Mesenchymal stem cell (in vitro differentiated cells and primary cell): ENCODE measurements around the gene GPR42.

Source experiments
- DNase-seq: peaks from one replicate; pipeline ENCODE4 v3.0.0-alpha.2; 2013
- H2AFZ ChIP-seq: one replicate; pipeline ENCODE4 v1.6.1; 2013; ENCODE audit warnings: low read depth, mild to moderate bottlenecking, control low read depth, inconsistent platforms, low read length, moderate library complexity
- H2AK5ac ChIP-seq: 2 replicates; pipeline ENCODE4 v1.6.1; 2013; ENCODE audit warnings: low read length, moderate library complexity, mild to moderate bottlenecking, inconsistent platforms; ENCODE audit not compliant: severe bottlenecking
- H2BK120ac ChIP-seq: one replicate; pipeline ENCODE4 v1.6.1; 2013; ENCODE audit warnings: low read depth, mild to moderate bottlenecking, inconsistent platforms, low read length, moderate library complexity
- H2BK12ac ChIP-seq, 2 experiments: one replicate each; pipeline ENCODE4 v1.6.1; 2013; ENCODE audit warnings: inconsistent platforms in 2 of 2, low read length in 2 of 2, mild to moderate bottlenecking in 2 of 2, moderate library complexity in 2 of 2, control low read depth in 1 of 2
- H2BK15ac ChIP-seq: one replicate; pipeline ENCODE4 v1.6.1; 2013; ENCODE audit warnings: mild to moderate bottlenecking, low read depth, inconsistent platforms; ENCODE audit not compliant: poor library complexity, severe bottlenecking
- H2BK5ac ChIP-seq: 2 replicates; pipeline ENCODE4 v1.6.1; 2013; ENCODE audit warnings: low read depth, mild to moderate bottlenecking, low read length, control low read depth, inconsistent platforms; ENCODE audit not compliant: poor library complexity, severe bottlenecking
- H3K14ac ChIP-seq, 2 experiments: one replicate each; pipeline ENCODE4 v1.6.1; 2013; ENCODE audit warnings: inconsistent platforms in 2 of 2, low read length in 2 of 2, control low read depth in 1 of 2, mild to moderate bottlenecking in 1 of 2, moderate library complexity in 1 of 2
- H3K18ac ChIP-seq, 2 experiments: one replicate each; pipeline ENCODE4 v1.6.1; 2013; ENCODE audit warnings: inconsistent platforms in 2 of 2, low read length in 2 of 2, control low read depth in 1 of 2, low read depth in 1 of 2, mild to moderate bottlenecking in 1 of 2
- H3K23ac ChIP-seq, 2 experiments: one replicate each; pipeline ENCODE4 v1.6.1; 2013; ENCODE audit warnings: inconsistent platforms in 2 of 2, low read length in 2 of 2, mild to moderate bottlenecking in 2 of 2, moderate library complexity in 2 of 2, control low read depth in 1 of 2
- H3K27ac ChIP-seq: 2 replicates; pipeline ENCODE4 v1.5.1; 2013; ENCODE audit warnings: mild to moderate bottlenecking, moderate library complexity, low read length, control low read depth, inconsistent platforms; ENCODE audit not compliant: poor library complexity, severe bottlenecking
- H3K27me3 ChIP-seq, 2 experiments: 2 replicates each; pipeline versions ENCODE4 v1.6.1 to v1.7.0; 2013; ENCODE audit warnings: low read length in 2 of 2, mild to moderate bottlenecking in 2 of 2, moderate library complexity in 2 of 2, control low read depth in 1 of 2, inconsistent platforms in 1 of 2; ENCODE audit not compliant: control insufficient read depth in 1 of 2, insufficient read depth in 1 of 2
- H3K36me3 ChIP-seq, 2 experiments: 2 replicates each; pipeline versions ENCODE4 v1.6.1 to v1.7.0; 2013; ENCODE audit warnings: low read length in 2 of 2, control low read depth in 1 of 2, inconsistent platforms in 1 of 2, low read depth in 1 of 2, mild to moderate bottlenecking in 1 of 2; ENCODE audit not compliant: insufficient read depth in 2 of 2, control insufficient read depth in 1 of 2
- H3K4ac ChIP-seq, 2 experiments: one replicate each; pipeline ENCODE4 v1.6.1; 2013; ENCODE audit warnings: inconsistent platforms in 2 of 2, low read length in 2 of 2, mild to moderate bottlenecking in 2 of 2, moderate library complexity in 2 of 2, control low read depth in 1 of 2, low read depth in 1 of 2
- H3K4me1 ChIP-seq: 2 replicates; pipeline ENCODE4 v1.6.1; 2013; ENCODE audit warnings: low read depth, low read length, control low read depth; ENCODE audit not compliant: control insufficient read depth, insufficient read depth
- H3K4me2 ChIP-seq: 2 replicates; pipeline ENCODE4 v1.6.1; 2013; ENCODE audit warnings: low read length, mild to moderate bottlenecking, inconsistent platforms; ENCODE audit not compliant: poor library complexity, severe bottlenecking
- H3K4me3 ChIP-seq, 2 experiments: 2 replicates each; pipeline versions ENCODE4 v1.5.1 to v1.7.0; 2013; ENCODE audit warnings: low read length in 2 of 2, mild to moderate bottlenecking in 2 of 2, control low read depth in 1 of 2, low read depth in 1 of 2; ENCODE audit not compliant: insufficient read depth in 1 of 2
- H3K79me1 ChIP-seq: replicated peaks from 2 replicates; pipeline ENCODE4 v1.6.1; 2013; ENCODE audit warnings: mild to moderate bottlenecking, control low read depth, low read length, inconsistent platforms; ENCODE audit not compliant: poor library complexity, severe bottlenecking
- H3K9ac ChIP-seq: 2 replicates; pipeline ENCODE4 v1.7.0; 2013; ENCODE audit warnings: mild to moderate bottlenecking, low read length, moderate library complexity
- H3K9me3 ChIP-seq: 2 replicates; pipeline ENCODE4 v1.7.0; 2013; ENCODE audit warnings: mild to moderate bottlenecking, low read length; ENCODE audit not compliant: control insufficient read depth
- H4K8ac ChIP-seq: one replicate; pipeline ENCODE4 v1.6.1; 2013; ENCODE audit warnings: inconsistent platforms, mild to moderate bottlenecking, low read length, moderate library complexity
- H4K91ac ChIP-seq: one replicate; pipeline ENCODE4 v1.6.1; 2013; ENCODE audit warnings: mild to moderate bottlenecking, low read length, inconsistent platforms
- WGBS: methylation state at CpG from one replicate; pipeline ENCODE4 v1.1.7; 2013; ENCODE audit warnings: mixed read lengths; 5-methylcytosine and 5-hydroxymethylcytosine counted together

Gene GPR42

DNA sequence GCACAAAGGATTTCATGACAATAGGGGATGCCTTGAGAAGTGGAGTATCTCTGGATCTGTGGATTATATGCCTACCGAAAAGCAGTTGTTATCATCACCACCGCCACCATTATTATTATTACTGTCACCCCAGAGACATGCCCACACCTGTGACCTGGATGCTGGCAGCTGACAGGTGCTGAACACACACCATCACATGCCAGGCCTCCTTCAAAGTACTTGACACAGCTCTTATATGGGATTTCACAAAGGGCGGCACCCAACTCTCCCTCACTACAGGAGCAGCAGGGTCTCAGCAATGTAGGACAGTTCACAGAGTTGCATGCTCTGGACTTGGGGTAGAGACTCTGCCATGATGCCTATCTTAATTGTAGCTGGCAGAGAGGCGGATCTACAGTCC, 5.6 kb upstream of the GPR42 start:
- H3K23ac ChIP-seq = no peak overlapping the region
- no peak overlapping the region for H3K4ac ChIP-seq
- peaks cover 0 to 46% of the 10 kb centered on the region in 2 experiments for H3K27me3 ChIP-seq
- H3K36me3 ChIP-seq = no peaks in the 10 kb centered on the region
- no peak overlapping the region for H3K4me3 ChIP-seq
- no peak overlapping the region for H2BK120ac ChIP-seq
- no peak overlapping the region for H3K27ac ChIP-seq
- H4K91ac ChIP-seq = no peak overlapping the region
- H3K9ac ChIP-seq = no peak overlapping the region
- H2AK5ac ChIP-seq = no peak overlapping the region
- no peak overlapping the region for H3K18ac ChIP-seq
- H3K14ac ChIP-seq = no peak overlapping the region
- H2AFZ ChIP-seq = no peak overlapping the region
- H3K4me1 ChIP-seq = no peaks in the 10 kb centered on the region
- WGBS = 74% methylated on average over 4 of the region's 4 CpGs
- H3K9me3 ChIP-seq = no peaks in the 10 kb centered on the region
- no peak overlapping the region for H3K4me2 ChIP-seq
- H3K79me1 ChIP-seq = no peaks in the 10 kb centered on the region
- no peak overlapping the region for H2BK15ac ChIP-seq
- H2BK5ac ChIP-seq = no peak overlapping the region
- no peak for DNase-seq
- H4K8ac ChIP-seq = no peak overlapping the region
- no peak overlapping the region for H2BK12ac ChIP-seq

DNA sequence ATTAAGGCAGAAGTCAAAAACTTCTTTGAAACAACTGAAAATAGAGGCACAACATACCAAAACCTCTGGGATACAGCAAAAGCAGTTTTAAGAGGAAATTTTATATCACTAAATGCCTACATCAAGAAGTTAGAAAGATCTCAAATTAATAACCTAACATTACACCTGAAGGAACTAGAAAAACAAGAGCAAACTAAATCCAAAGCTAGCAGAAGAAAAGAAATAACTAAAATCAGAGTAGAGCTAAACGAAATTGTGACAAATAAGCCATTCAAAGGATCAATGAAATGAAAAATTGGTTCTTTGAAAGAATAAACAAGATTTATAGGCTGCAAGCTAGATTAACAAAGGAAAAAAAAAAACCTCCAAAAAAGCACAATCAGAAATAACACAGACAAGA, 2.5 kb upstream of the GPR42 start:
- H3K14ac ChIP-seq = no peak overlapping the region
- no peak overlapping the region for H2AK5ac ChIP-seq
- no peak overlapping the region for H3K4me2 ChIP-seq
- no peak overlapping the region for H2BK120ac ChIP-seq
- peaks cover 0 to 22% of the 10 kb centered on the region in 2 experiments for H3K27me3 ChIP-seq
- H4K91ac ChIP-seq = no peak overlapping the region
- H2AFZ ChIP-seq = no peak overlapping the region
- no peak overlapping the region for H3K4ac ChIP-seq
- H3K4me1 ChIP-seq = no peaks in the 10 kb centered on the region
- no peaks in the 10 kb centered on the region for H3K79me1 ChIP-seq
- H3K18ac ChIP-seq = no peak overlapping the region
- no peaks in the 10 kb centered on the region for H3K36me3 ChIP-seq
- DNase-seq = no peak
- H3K9ac ChIP-seq = no peak overlapping the region
- H3K4me3 ChIP-seq = no peak overlapping the region
- no peak overlapping the region for H4K8ac ChIP-seq
- no CpG with 5 or more reads among the region's 1 CpG for WGBS
- H3K23ac ChIP-seq = no peak overlapping the region
- no peak overlapping the region for H3K27ac ChIP-seq
- H2BK5ac ChIP-seq = no peak overlapping the region
- H3K9me3 ChIP-seq = no peaks in the 10 kb centered on the region
- no peak overlapping the region for H2BK12ac ChIP-seq
- no peak overlapping the region for H2BK15ac ChIP-seq

DNA sequence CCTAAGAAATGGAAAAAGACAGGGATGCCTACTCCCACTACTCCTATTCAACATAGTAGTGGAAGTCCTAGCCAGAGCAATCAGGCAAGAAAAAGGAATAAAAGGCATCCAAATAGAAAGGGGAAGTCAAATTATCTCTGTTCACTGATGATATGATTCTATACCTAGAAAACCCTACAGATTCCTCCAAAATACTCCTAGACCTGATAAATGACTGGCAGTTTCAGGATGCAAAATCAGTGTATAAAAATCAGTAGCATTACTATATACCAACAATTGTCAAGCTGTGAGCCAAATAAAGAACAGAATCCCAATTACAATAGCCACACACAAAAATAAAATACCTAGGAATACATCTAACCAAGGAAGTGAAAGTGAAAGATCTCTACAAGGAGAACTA, 1.3 kb upstream of the GPR42 start:
- H3K9me3 ChIP-seq = no peaks in the 10 kb centered on the region
- H3K9ac ChIP-seq = no peak overlapping the region
- no peak overlapping the region for H3K23ac ChIP-seq
- H3K14ac ChIP-seq = no peak overlapping the region
- H2BK5ac ChIP-seq = no peak overlapping the region
- no peaks in the 10 kb centered on the region for H3K36me3 ChIP-seq
- no peak overlapping the region for H2AFZ ChIP-seq
- H3K79me1 ChIP-seq = no peaks in the 10 kb centered on the region
- H3K4me3 ChIP-seq = no peak overlapping the region
- H3K18ac ChIP-seq = no peak overlapping the region
- no peak overlapping the region for H4K91ac ChIP-seq
- no peak overlapping the region for H4K8ac ChIP-seq
- peaks cover 0 to 22% of the 10 kb centered on the region in 2 experiments for H3K27me3 ChIP-seq
- H2AK5ac ChIP-seq = no peak overlapping the region
- no peak overlapping the region for H2BK15ac ChIP-seq
- DNase-seq = no peak
- H2BK120ac ChIP-seq = no peak overlapping the region
- no peaks in the 10 kb centered on the region for H3K4me1 ChIP-seq
- H2BK12ac ChIP-seq = no peak overlapping the region
- no peak overlapping the region for H3K27ac ChIP-seq
- H3K4me2 ChIP-seq = no peak overlapping the region
- no peak overlapping the region for H3K4ac ChIP-seq

- Histone ChIP-seq H3K4me2 (no peak overlapping the region), H3K4me1 (no peaks in the 10 kb centered on the region), H2AFZ (no peak overlapping the region), H3K4me3 (no peak overlapping the region), H4K91ac (no peak overlapping the region), H3K14ac (no peak overlapping the region), H2AK5ac (no peak overlapping the region), H3K27ac (no peak overlapping the region), H3K79me1 (no peaks in the 10 kb centered on the region), H2BK12ac (no peak overlapping the region), H4K8ac (no peak overlapping the region), H2BK5ac (no peak overlapping the region), H3K36me3 (no peaks in the 10 kb centered on the region), H3K27me3 (peaks cover 0 to 7% of the 10 kb centered on the region in 2 experiments), H3K4ac (no peak overlapping the region), H3K9me3 (no peaks in the 10 kb centered on the region), H2BK120ac (no peak overlapping the region), H3K9ac (no peak overlapping the region), H3K18ac (no peak overlapping the region), H3K23ac (no peak overlapping the region), H2BK15ac (no peak overlapping the region)
- WGBS = 83% methylated on average over 7 of the region's 7 CpGs
- no peak for DNase-seq
These were observed 2.6 kb downstream of the GPR42 start for GRCh38 chr19:35373492-35373891.
